Stimulated activated CD4-positive, alpha-beta T cell treated with anti-CD3 and anti-CD28 coated beads, Interleukin-4, amount 100 ng/mL, for 4 hours (primary cell): ENCODE results near the gene GALNT18.

Experiments used
- DNase-seq, 2 experiments: peaks; one replicate each; pipeline ENCODE4 v3.0.0-alpha.2; 2020

GALNT18 gene

DNA sequence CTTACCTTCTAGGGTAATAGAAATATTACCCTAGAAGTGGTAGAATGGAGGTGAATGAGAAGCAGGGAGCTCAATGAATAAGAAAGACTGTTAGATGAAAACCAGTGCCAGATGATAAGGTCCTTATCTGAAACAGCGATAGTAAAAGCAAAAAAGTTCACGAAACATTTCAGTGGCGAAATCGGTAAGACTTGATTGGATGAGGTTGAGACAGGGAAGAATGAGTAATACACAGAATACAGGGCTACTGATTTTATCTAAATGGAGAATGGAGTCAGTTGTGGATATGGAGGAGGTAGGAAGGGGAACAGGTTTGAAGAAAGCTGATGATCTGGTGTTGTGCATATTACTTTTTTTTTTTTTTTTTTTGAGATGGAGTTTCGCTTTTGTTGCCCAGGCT lies 96.5 kb downstream of the GALNT18 start:
- no peak for DNase-seq

- no peak for DNase-seq
Measured at GRCh38 chr11:11524436-11525061, 97.3 kb downstream of the GALNT18 start.

- DNase-seq, result no peak
Measured at GRCh38 chr11:11522591-11522990, 99.2 kb downstream of the GALNT18 start.

- no peak for DNase-seq
Measured at GRCh38 chr11:11521306-11522002, 100.4 kb downstream of the GALNT18 start.

DNA sequence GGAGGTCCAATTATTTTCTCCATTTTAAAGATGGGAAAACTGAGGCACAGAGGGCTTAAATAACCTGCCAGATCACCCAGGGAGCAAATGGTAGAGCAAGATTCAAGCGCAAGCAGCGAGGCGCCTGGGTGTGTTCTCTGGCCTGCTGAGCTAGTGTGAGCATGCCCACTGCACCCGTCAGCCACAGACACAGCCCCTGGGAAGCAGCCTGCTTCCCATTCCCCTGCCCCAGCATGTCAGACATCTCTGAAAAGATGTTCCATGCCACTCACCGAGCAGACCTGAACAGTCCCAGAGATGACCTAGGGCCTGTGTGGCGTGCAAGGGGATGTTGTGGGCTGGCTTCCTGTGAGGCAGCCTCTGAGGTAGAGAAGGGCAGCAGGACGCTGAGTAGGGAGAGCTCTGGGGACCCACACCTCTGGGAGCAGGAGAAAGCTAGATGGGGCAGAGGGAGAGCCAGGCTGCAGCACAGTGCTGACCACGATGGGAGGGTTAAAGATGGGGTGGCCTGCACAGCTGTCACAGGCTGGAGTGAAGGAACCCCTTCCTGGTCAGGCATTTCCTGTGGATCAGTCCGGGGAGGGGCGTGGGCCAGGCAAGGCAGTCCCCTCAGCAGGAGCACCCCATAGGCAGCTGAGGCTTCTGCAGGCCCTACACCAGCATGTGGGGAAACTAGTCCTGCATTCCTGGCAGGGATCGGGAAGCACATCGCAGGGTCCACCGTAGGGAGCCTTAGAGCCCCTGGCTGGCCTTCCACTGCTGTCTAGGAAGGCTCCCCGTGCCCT lies 101.4 kb downstream of the GALNT18 start:
- DNase-seq, result no peak

DNA sequence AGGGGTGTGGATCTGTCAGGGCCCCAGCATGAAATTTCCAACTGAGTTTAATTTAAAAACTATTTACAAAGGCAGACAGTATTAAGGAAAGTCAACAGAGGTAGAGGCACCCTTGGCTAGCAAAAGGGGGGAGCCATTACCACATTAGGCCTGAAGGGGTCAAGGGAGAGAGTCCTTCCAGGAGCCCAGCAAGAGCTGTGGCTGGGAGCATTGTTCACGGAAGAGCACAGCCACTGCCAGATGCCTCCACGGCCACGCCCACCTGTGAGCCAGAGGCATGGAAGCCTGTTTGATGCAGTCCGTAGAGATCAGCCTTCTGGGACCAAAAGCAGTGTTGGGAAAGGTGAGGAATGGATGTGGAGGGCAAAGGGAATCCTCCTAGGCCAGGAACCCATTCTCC lies 102.6 kb downstream of the GALNT18 start:
- no peak for DNase-seq

DNA sequence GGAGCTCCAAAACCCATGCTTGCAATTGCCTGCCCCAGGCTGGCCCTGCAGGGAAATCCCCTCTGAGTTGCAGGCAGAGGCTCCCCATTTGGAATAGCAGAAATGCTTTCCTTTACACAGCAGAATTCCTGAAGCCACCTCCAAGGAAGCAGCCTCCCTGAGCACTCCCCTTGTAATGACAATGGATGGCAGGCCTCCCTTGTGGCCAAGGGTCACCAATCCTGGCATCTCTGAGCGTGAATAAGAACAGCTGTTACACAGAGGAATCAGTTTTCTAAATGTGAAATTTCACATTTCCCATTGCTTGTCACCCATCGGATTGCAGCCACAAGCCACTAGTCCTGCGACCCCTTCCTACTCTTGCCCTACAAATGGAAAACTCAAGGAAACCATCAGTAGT lies 107.6 kb downstream of the GALNT18 start:
- DNase-seq, result no peak

DNA sequence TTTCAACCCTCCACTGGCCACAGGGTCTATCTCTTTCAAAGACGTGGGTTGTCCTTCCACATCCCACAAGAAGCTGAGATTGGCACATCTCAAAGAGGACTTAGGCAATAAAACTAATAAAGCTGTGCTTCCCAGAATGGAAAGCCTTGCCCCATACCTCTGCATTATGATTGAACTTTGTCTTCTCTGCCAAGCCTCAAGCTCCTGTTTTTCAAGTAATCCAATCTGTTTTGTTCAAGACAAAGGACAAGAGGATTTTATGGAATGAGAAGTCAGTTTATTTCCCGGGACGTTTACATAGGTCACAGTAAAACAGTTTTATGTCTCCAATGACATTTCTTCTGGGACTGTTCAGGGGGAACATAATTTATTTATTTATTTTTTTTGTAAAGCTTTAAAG lies 108.4 kb downstream of the GALNT18 start:
- DNase-seq, result no peak

GRCh38 chr11:11512929-11513328 lies 108.9 kb downstream of the GALNT18 start:
- no peak for DNase-seq

DNA sequence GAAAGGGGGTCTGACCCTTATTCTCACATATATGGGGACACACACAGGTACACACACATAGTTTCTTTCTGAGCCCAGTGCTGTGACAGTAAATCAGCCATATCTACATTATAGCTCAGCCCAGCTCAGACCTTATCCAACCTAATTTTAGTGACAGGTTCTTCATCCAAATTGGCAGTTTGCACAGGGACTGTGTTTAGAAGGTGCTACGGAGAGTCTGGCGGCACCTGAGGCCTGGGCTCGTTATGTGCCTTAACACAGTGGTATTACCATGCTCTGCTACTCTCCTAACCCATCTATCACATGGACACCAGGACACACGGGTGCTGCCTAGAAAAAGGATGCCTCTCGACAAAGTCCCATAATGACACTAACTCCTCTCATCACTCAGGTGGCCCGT lies 109.3 kb downstream of the GALNT18 start:
- DNase-seq, result no peak

DNA sequence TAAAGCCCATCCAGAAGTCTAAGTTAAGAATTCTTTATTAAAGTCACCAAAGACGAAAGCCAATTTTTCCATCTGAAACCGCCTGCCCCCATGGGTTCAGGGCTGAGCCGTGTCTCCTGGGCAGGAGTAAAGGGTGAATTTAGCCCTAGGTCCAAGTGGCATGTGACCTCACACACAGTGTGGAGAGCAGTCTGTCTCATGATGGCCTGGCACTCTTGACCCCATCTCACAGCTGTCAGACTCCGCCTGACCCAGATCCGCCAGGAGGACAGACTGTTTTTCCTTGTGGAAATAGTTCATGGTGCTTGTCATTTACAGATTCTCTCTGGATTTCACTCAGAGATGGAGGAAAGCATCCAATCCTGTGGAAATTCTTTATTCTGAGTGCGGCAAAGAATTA lies 109.7 kb downstream of the GALNT18 start:
- no peak for DNase-seq

GRCh38 chr11:11510939-11511338 lies 110.9 kb downstream of the GALNT18 start:
- DNase-seq, result no peak

DNA sequence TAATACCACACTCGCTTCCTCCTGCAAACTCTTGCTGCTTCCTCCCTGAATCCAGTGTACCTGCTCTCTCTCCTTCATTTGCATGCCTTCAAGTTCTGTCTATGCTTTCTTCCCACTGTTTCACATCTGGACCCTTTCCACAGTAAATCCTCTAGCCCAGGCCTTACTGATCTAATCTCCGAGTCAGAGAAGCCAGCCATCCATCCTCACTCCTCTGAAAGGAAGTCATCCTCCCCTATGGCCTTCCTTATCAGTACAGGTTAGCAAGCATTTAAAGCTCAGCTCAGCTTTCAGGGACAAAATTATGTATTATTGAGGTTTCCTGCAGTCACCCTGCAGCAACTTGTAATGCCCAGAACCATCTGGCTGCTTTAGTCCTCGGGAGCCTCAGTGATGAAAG lies 116.1 kb downstream of the GALNT18 start:
- DNase-seq, result no peak

DNA sequence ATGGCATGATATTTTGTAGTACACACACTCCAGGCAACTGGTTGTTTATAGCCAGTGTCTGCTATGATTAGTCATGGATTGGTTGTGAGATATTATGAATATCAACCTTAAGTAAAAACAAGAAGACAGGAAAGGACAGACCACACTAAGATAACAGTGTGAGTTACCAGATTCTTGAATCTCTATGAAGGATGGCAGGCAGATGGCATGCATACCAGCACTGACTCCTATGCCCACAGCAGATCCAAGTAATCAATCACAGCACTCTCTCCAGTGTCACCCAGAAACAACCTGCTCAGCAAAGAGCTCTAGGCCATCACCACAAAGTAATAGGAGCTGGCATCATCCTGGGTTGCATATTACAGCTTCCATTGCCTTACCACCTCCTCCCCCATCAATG lies 116.6 kb downstream of the GALNT18 start:
- DNase-seq, result no peak

DNA sequence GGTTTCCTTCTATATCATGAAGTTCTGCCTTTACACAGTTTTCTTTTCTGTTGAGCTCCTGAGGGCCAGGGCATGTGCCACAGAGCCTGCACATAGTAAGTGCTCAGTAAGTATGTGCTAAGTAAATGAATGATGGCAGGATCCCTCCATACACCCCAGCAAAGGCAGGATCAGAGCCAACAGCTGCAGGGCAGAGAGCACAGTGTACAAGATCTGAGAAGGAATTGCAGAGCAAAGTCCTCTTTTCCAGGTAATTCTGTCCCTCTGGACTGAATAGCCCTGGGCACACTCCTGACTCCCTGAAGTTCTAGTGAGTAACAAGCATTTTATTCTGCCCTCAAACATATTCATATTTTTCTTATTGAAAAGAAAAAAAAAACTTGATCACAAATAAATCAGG lies 117.7 kb downstream of the GALNT18 start:
- DNase-seq, result no peak

DNA sequence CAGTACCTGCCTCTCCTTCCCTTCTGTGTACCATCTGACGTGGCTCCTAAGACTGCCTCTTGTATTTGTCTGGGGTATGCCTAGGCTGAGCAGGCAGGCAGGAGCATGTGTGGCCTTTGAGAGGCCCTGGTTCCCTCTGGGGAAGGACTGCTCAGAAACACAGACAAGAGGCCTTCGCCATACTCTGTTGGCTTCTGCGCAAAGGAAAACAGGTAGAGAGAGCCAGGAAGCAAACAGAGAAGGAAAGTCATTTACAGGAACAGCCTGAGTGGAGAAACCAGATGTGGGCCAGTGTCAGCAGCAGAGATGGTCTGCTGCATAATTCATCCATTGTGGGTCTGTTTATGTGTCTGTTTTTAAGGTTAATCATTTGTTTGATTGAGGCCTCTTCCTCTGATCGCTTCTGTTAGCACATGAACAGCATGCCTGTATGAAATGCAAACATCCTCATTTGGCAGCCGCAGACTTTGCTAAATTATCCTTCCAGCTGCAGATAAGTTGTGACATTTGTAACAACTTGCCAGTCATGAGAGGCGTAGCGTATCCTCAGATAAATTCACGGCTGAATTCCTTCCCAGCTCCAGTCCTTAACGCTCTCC lies 119.4 kb downstream of the GALNT18 start:
- no peak for DNase-seq

- DNase-seq, result no peak
Measured at GRCh38 chr11:11501546-11502262, 120.1 kb downstream of the GALNT18 start.

DNA sequence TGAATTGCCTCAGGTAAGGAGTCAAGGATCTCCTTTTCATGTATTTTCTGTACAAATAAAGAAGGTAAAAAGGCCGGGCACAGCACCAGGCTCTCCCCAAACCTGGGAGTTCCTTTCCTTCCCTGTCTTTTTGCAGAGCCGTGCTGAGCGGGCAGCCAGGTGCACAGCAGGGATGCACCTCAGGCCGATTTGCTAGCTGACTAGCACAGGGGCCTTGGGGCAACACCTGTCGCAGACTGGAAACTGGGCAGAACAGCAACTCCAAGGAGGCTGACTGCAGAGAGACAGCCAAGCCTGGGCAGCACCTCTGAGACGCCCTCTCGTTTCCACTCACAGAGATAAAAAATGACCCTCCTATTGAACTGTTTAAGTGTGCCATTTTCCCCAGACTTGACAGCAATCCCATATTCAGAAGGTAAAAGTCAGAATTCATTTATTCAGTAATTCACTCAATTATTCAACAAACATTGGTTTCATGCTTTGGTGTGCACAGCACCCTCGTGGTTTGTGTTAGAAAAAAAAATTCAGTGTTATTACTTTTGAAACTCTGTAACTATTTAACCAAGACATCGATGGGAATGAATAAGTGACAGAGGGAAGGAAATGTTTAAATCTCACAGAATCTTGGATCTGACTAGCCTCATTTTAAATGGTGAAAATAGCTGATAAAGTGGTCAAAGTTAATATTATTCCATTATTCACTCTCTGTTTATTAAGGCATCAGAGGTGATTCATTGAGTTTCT lies 120.9 kb downstream of the GALNT18 start:
- DNase-seq, result no peak

DNA sequence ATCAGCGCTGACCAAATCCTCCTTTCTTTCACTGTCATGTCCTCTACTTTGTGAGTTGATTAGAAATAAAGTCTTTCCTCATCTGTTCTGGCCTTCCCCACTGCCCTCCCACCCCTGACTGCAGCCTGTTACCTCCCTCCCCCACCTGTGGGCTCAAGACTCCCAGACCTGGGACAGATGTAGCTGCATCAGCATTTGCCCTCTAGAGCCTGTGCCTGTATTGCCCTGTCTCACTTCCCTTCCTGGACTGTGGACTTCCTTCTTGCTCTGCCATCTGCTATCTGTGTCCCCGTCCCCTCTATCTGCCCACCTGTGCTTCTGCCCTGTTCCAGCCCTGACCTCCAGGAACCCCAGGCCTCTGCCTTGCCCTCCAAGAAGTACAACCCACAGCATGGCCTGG lies 122.5 kb downstream of the GALNT18 start:
- no peak for DNase-seq

GRCh38 chr11:11498195-11498594 lies 123.6 kb downstream of the GALNT18 start:
- DNase-seq, result no peak

DNA sequence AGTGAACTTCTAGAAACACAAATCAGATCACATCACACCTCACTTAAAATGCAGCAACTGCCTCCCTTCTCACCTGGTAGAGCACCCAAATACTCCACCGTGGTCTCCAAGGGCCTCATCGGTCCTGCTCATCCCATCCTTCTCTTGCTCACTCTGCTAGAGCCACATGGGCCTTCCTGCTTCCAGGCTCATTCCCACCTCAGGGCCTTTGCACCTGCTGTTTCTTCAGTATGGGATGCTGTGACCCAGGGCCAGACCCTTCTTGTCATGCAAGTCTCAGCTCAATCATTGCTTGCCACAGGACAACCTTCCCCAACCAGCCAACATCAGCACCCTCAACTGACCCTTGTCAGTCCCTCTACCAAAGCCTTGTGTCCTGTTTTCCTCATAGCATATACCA lies 124.9 kb downstream of the GALNT18 start:
- no peak for DNase-seq

GRCh38 chr11:11494348-11494747 lies 127.5 kb downstream of the GALNT18 start:
- no peak for DNase-seq
